ENCODE results near the gene METTL25B. TPM values are rescaled to one million over a fixed set of nuclear protein-coding genes. Genes with fewer than 3 reads are reported as not detected.

The METTL25B gene
- total and polyA plus RNA-seq, 2 donors (not counting 3 experiments of a cell fraction or from before 2014, with no cell fraction given) = 12.8 to 15.0 TPM

DNA sequence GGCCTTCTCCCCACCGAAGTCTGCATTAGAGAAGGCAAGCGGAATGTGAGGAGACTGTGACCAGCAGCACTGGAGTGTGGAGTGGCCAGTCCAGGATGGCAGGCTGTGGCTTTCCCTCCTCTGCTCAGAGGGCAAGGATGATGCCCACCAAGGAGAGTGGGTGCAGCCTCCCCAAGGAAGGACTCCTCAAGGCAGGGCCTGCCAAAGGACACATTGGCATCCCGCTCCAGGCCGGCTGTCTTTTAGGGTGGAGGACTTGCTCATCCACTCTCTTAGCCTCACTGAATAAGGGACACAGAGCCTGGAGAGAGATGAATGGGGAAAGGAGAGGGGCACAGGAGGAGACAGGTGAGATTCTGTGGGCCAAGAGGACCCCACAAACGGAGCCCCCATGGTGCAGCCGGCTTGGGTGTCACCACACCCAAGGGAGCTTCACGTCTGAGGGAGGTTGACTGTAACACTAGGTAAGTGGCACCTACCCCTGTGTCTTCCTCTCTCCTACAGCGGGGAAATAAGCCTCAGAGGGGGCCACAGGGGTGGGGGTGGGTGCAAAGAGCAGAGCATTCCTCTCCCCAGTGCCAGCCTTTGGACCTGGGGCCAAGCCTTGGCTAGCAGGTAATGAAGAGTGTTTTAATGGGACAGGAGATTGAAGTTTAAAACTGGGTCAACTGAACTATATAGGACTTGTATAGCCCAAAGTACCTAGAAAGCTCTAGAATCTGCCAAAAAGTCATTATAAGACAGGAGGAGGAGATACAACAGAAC, 46.9 kb upstream of the METTL25B start:
- Histone ChIP-seq H3K4me3 (replicated peaks in 1 of 3; ENCODE audit: insufficient read depth in 1 of 3, low read depth in 1 of 3, low read length in 3 of 3) (no peak overlapping the region), H3K9ac (replicated peaks; ENCODE audit: extremely low read depth, insufficient read depth, low read length) (no peak overlapping the region), H3K79me2 (ENCODE audit: control insufficient read depth, insufficient read depth, low read length) (peaks cover 12% of the 10 kb centered on the region), H4K20me1 (replicated peaks; ENCODE audit: control insufficient read depth, extremely low read depth, insufficient read depth, low read length) (no peaks in the 10 kb centered on the region), H3K27ac (ENCODE audit: insufficient read depth, low read depth, low read length) (no peak overlapping the region), H3K9me1 (replicated peaks; ENCODE audit: control insufficient read depth, extremely low read depth, insufficient read depth, low read length) (no peaks in the 10 kb centered on the region), H3K9me3 (replicated peaks; ENCODE audit: control insufficient read depth, insufficient read depth, low read length) (no peaks in the 10 kb centered on the region), H3K27me3 (ENCODE audit: control insufficient read depth in 2 of 2, insufficient read depth in 2 of 2, low read length in 2 of 2) (peaks cover 15 to 20% of the 10 kb centered on the region in 2 experiments), H2AFZ (ENCODE audit: low read depth, low read length) (no peak overlapping the region), H3K4me1 (ENCODE audit: control insufficient read depth, extremely low read depth, insufficient read depth, low read length) (peaks cover 9% of the 10 kb centered on the region), H3K36me3 (ENCODE audit: control insufficient read depth in 2 of 2, extremely low read depth in 1 of 2, insufficient read depth in 2 of 2, low read length in 2 of 2) (no peaks in the 10 kb centered on the region), H3K4me2 (ENCODE audit: insufficient read depth, low read length) (no peak overlapping the region)
- DNase-seq (ENCODE audit: low read depth, low spot score) (no peak), FAIRE-seq (no peak)
- ChIA-PET POLR2A (no interaction called here), CTCF (interaction anchor here (0.9 to 16.7 kb wide), 11 partner anchors 8 to 210 kb away, joined by 3 to 453 read pairs (median 3); partner anchors contain the start of genes CRABP2, ISG20L2 and METTL25B)
- BruUV-seq (replicated peaks) = no TSS peak
- TF ChIP-seq, protein P1, sequence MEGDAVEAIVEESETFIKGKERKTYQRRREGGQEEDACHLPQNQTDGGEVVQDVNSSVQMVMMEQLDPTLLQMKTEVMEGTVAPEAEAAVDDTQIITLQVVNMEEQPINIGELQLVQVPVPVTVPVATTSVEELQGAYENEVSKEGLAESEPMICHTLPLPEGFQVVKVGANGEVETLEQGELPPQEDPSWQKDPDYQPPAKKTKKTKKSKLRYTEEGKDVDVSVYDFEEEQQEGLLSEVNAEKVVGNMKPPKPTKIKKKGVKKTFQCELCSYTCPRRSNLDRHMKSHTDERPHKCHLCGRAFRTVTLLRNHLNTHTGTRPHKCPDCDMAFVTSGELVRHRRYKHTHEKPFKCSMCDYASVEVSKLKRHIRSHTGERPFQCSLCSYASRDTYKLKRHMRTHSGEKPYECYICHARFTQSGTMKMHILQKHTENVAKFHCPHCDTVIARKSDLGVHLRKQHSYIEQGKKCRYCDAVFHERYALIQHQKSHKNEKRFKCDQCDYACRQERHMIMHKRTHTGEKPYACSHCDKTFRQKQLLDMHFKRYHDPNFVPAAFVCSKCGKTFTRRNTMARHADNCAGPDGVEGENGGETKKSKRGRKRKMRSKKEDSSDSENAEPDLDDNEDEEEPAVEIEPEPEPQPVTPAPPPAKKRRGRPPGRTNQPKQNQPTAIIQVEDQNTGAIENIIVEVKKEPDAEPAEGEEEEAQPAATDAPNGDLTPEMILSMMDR (IDR thresholded peaks at IDR 0.05; ENCODE audit: extremely low read depth in 1 of 2, insufficient read depth in 1 of 2, low read depth in 1 of 2, low read length in 2 of 2) = no peak
- TF ChIP-seq POLR2AphosphoS5 (IDR thresholded peaks at IDR 0.05; ENCODE audit: insufficient read depth, low read depth, low read length) (no peak), MYC (IDR thresholded peaks at IDR 0.05; ENCODE audit: low read depth, low read length) (no peak), GATA2 (IDR thresholded peaks at IDR 0.05; ENCODE audit: insufficient read depth, insufficient read length, low read depth, low read length) (no peak), JUN (IDR thresholded peaks at IDR 0.05; ENCODE audit: borderline replicate concordance, insufficient read depth, insufficient read length, low read depth) (no peak), FOS (IDR thresholded peaks at IDR 0.05; ENCODE audit: borderline replicate concordance, insufficient read depth, low read length) (no peak), EZH2 (IDR thresholded peaks at IDR 0.05; ENCODE audit: borderline replicate concordance, low read depth, low read length, severe bottlenecking) (no peak), POLR2A (IDR thresholded peaks at IDR 0.05; ENCODE audit: low read depth, low read length) (no peak)
- TF ChIP-seq, protein P2, sequence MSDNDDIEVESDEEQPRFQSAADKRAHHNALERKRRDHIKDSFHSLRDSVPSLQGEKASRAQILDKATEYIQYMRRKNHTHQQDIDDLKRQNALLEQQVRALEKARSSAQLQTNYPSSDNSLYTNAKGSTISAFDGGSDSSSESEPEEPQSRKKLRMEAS (IDR thresholded peaks at IDR 0.05; ENCODE audit: insufficient read depth, insufficient read length) = no peak
- intact Hi-C loops (cut with micrococcal nuclease) (no loop called here), dilution Hi-C loops (cut with MboI; ENCODE audit: extremely low pct_ligation_motif_present, low sequenced_read_pairs) (no loop called here)

All from endothelial cell of umbilical vein (primary cell).